Fibroblast of pulmonary artery (primary cell): ENCODE results near the gene ADPRHL1.

Experiments
- DNase-seq: peaks from one replicate; pipeline ENCODE4 v3.0.0-alpha.2; 2010; ENCODE audit warnings: low read depth
- H3K4me3 ChIP-seq: replicated peaks from 2 replicates; pipeline ENCODE4 v1.5.1; 2011; ENCODE audit warnings: low read depth, mild to moderate bottlenecking, control low read depth, low read length, moderate library complexity
- CTCF ChIP-seq: IDR thresholded peaks from 2 replicates; pipeline ENCODE4 v1.5.1; 2011; ENCODE audit warnings: mild to moderate bottlenecking, control low read depth, low read length, inconsistent platforms; ENCODE audit errors: missing control alignments

The ADPRHL1 gene

GRCh38 chr13:113405481-113406300, 47.6 kb downstream of the ADPRHL1 start:
- no peak overlapping the region for H3K4me3 ChIP-seq
- TF ChIP-seq CTCF, result no peak
- DNase-seq, result no peak

DNA sequence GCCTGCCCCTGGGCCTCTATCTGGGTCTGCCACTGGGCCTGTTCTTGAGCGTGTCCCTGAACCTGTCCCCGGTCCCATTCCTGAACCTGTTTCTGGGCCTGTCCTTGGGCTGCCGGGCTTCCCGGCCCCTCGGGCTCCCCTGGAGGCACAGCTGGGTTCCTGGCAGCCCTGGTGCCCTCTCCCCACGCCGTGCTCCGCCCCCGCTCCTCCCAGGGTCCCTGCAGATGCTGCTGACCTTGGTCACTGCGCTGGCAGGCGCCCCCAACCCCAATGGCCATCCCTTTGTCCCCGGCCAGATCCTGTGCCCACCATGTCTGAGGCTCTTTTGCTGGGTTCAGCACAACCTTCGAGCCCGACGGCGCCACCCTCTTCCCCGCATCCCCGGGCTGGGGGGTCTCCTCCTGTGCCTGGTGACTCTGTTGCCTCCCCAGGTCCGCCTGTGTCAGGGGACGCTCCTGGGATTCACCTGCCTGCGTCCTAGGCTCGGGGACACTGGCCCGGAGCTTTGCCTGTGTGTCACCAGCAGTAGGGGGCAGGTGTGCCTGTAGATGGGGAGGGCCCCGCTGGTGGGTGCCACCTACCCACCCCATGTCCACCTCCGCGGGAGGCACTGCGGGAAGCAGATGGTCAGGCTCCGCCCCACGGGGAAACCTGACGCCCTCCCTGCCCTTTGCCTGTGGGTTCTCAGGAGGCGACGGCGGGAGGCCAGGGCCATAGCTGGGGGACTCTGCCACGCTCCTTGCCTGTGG, 48.4 kb downstream of the ADPRHL1 start:
- DNase-seq, result no peak
- no peak for TF ChIP-seq CTCF

GRCh38 chr13:113404366-113404722, 48.9 kb downstream of the ADPRHL1 start:
- no peak for DNase-seq
- no peak overlapping the region for H3K4me3 ChIP-seq
- TF ChIP-seq CTCF, result no peak

More for the DNA sequence above, 48.4 kb downstream of the ADPRHL1 start:
- no peak overlapping the region for H3K4me3 ChIP-seq

- no peak for DNase-seq
- no peak overlapping the region for H3K4me3 ChIP-seq
- TF ChIP-seq CTCF, result no peak
These were observed 49.8 kb downstream of the ADPRHL1 start for GRCh38 chr13:113403255-113404104.

DNA sequence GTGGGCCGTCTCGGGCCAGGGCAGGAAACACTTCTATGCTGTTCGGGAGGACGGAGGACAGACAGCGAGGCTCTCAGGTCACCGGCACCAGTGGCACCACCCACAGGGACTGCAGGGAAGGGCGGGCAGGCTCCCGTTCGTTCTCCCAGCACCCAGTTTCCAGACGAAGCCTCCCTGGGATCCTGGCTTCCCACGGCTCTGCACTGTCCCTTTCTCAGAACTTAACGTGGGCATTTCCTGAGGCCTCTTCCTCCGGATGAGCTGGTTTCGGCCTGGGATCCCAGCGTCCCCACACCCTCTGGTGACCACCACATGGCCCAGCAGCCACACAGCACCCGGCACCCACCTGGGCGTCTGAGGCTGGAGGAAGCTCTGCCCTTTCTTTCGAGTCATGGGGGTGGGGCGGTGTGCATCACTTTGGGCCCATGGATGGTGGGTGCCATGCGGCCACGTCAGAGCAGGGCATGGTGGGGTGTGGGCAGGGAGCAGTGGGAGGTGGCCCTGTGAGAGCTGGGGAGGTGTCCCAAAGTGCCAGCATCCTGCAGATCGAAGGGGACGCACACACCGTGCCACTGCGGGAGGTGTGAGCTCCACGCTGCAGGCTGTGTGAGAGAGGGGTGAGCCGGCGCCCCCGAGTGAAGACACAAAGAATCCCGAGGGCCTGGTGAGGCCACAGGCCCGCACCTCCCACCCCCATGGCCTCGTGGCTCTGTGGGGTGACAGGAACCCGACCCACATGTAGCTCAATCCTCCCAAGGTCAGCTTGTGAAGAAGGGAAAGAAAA, 50.6 kb downstream of the ADPRHL1 start:
- no peak for DNase-seq
- no peak for TF ChIP-seq CTCF
- H3K4me3 ChIP-seq, result no peak overlapping the region
